GM21619 (cell line): ENCODE measurements around the gene MEGF8.

Source experiments
- ATAC-seq: cut with Tn5 transposase; IDR thresholded peaks from one replicate; pipeline ENCODE4 v1.9.1; 2021; ENCODE audit not compliant: unreplicated experiment

The MEGF8 gene

GRCh38 chr19:42378225-42379215 lies 53.1 kb downstream of the MEGF8 start:
- ATAC-seq, result no peak

GRCh38 chr19:42380155-42380554 lies 54.7 kb downstream of the MEGF8 start:
- ATAC-seq, result no peak

GRCh38 chr19:42386974-42387707 lies 61.7 kb downstream of the MEGF8 start:
- ATAC-seq, result no peak

- ATAC-seq, result no peak
Measured at GRCh38 chr19:42388851-42389489, 63.5 kb downstream of the MEGF8 start.

- no peak for ATAC-seq
Measured at GRCh38 chr19:42389899-42390298, 64.5 kb downstream of the MEGF8 start, which contains the start of gene CNFN. TSS of gene CNFN (minus strand) at chr19:42390297. CDS start at chr19:42389037, 1,260 bp downstream.

GRCh38 chr19:42392165-42392564 lies 66.7 kb downstream of the MEGF8 start:
- no peak for ATAC-seq

- ATAC-seq, result no peak
Measured at GRCh38 chr19:42394751-42395150, 69.3 kb downstream of the MEGF8 start.

- peak; percentile 97 for ATAC-seq
Measured at GRCh38 chr19:42396381-42397262, 71.2 kb downstream of the MEGF8 start.

GRCh38 chr19:42397263-42398166 lies 72.1 kb downstream of the MEGF8 start:
- ATAC-seq, result no peak

GRCh38 chr19:42400404-42400803 lies 75.0 kb downstream of the MEGF8 start:
- no peak for ATAC-seq

GRCh38 chr19:42401365-42402303 lies 76.2 kb downstream of the MEGF8 start:
- ATAC-seq, result no peak

- no peak for ATAC-seq
Measured at GRCh38 chr19:42402376-42403116, 77.1 kb downstream of the MEGF8 start.

GRCh38 chr19:42403586-42403985 lies 78.2 kb downstream of the MEGF8 start:
- no peak for ATAC-seq

GRCh38 chr19:42406111-42406510 lies 80.7 kb downstream of the MEGF8 start:
- no peak for ATAC-seq

GRCh38 chr19:42407085-42407815 lies 81.8 kb downstream of the MEGF8 start:
- no peak for ATAC-seq

GRCh38 chr19:42407816-42408175 lies 82.4 kb downstream of the MEGF8 start:
- ATAC-seq, result no peak

- no peak for ATAC-seq
Measured at GRCh38 chr19:42409477-42409876, 84.0 kb downstream of the MEGF8 start.
